Kidney epithelial cell (primary cell): ENCODE results near the gene HERC4. TPM values are rescaled to one million over a fixed set of nuclear protein-coding genes. Genes with fewer than 3 reads are reported as not detected.

Experiments
- DNase-seq: peaks from one replicate; pipeline ENCODE4 v3.0.0-alpha.2; 2010; ENCODE audit warnings: low read depth
- H3K27me3 ChIP-seq: 2 replicates; pipeline ENCODE4 v1.6.0; 2011; ENCODE audit warnings: low read length; ENCODE audit not compliant: control insufficient read depth, insufficient read depth
- H3K36me3 ChIP-seq: 2 replicates; pipeline ENCODE4 v1.5.1; 2011; ENCODE audit warnings: low read length; ENCODE audit not compliant: control insufficient read depth, insufficient read depth
- H3K4me3 ChIP-seq: 2 replicates; pipeline ENCODE4 v1.5.1; 2011; ENCODE audit warnings: low read depth, mild to moderate bottlenecking, control low read depth, low read length
- total RNA-seq: library from RNA; depleted of rRNA; stranded (reverse); fragments of >200 nt; gene quantifications from 2 replicates; pipeline ENCODE4 v1.2.3, GENCODE V29; 2015
- TF ChIP-seq, protein P1 (sequence below): IDR thresholded peaks from 2 replicates; pipeline ENCODE4 v1.5.1; 2011; ENCODE audit warnings: mild to moderate bottlenecking, moderate library complexity, low read length, control low read depth, inconsistent platforms; ENCODE audit not compliant: insufficient read depth, poor library complexity, severe bottlenecking

The HERC4 gene
- total RNA-seq, 1 donor from 2014 or later: 28.5 TPM

DNA sequence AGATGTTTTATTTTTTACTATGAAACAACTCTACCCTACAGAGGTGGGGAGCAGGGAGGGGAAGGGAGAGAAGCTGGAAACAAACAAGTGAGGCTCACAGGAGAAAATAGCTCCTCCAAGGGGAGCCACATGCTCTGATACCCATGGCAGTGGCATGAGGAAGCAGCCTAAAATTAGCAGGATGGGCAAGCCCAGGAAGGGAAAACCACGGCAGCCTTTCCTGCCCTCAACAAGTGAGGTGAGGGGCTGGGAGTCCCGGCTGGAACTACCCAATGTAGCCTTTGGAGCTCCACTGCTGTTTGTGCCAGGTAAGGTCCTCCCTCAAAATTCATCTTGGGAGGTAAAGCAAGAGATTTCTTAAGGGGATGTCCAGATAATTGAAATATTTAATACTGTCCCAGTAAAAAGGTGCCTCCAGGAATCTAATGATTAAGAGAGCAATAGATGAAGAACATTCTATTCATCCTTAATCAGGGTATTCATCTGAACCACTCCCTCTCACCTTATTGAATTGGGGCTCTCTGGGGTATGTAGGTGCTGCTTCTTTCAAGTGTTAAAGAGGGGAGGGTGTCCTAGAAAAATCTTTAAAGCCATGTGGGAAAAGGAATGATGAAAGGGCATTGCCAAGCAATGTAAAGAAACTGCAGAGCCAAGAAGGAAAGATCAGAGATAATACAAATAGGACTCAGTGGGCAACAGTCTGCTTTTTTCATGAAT, 12.8 kb upstream of the HERC4 start:
- TF ChIP-seq, protein P1, sequence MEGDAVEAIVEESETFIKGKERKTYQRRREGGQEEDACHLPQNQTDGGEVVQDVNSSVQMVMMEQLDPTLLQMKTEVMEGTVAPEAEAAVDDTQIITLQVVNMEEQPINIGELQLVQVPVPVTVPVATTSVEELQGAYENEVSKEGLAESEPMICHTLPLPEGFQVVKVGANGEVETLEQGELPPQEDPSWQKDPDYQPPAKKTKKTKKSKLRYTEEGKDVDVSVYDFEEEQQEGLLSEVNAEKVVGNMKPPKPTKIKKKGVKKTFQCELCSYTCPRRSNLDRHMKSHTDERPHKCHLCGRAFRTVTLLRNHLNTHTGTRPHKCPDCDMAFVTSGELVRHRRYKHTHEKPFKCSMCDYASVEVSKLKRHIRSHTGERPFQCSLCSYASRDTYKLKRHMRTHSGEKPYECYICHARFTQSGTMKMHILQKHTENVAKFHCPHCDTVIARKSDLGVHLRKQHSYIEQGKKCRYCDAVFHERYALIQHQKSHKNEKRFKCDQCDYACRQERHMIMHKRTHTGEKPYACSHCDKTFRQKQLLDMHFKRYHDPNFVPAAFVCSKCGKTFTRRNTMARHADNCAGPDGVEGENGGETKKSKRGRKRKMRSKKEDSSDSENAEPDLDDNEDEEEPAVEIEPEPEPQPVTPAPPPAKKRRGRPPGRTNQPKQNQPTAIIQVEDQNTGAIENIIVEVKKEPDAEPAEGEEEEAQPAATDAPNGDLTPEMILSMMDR: no peak
- DNase-seq: no peak
- Histone ChIP-seq H3K36me3 (no peaks in the 10 kb centered on the region), H3K4me3 (no peak overlapping the region), H3K27me3 (no peaks in the 10 kb centered on the region)

DNA sequence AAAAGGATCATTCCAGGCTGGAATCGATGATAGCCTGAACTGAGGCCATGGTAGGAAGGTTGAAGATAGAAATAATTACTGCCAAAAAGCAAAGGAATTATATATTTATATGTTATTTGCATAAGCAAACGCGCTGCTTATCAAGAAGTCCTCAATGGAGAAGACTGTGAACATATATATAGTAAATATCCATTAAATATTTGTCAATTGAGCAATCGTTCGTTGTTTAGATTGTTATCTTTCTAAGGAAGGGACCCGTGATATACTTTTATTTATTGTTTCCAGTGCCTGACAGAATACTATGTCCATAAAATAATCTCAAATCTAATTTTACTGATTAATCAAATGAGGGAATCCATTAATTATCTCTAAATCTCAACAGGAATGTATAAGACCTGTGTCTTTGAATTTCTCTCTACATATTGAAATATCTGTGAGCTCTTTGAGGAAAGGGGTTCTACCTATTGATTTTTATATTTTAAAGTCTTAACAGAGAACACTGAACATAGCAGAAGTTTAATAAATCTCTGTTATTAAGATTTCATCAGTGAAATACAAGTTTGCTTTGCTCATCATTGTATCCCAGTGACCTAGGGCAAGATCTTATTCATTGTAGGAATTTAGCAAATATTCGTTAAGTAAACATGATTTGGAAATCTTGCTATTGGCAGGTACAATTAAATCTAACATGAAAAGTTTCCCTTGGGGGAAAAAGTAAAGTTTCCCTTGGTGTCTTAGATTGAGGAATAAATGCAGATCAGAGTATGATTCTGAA, 12.0 kb upstream of the HERC4 start:
- Histone ChIP-seq H3K4me3 (no peak overlapping the region), H3K36me3 (no peaks in the 10 kb centered on the region), H3K27me3 (no peaks in the 10 kb centered on the region)
- no peak for DNase-seq
- TF ChIP-seq, protein P1: no peak

DNA sequence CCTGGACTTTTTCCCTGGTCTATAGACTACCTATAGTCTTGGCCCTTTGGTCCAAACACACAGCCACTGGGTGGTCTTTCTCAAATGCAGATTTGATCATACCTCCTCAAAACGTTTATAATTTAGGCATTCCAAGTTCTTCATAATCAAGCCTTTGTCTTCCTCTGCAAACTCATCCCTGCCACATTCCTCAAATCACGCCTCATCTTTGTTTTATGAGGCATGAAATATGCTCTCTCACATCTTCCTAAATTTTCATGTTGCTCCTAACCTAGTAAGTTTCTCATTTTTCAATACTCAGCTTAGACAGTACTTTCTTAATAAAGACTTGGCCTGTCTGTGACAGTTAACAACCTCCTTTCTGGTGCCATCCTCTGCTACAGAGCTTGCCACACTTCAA, 10.9 kb upstream of the HERC4 start:
- H3K36me3 ChIP-seq: no peaks in the 10 kb centered on the region
- H3K27me3 ChIP-seq: no peaks in the 10 kb centered on the region
- no peak overlapping the region for H3K4me3 ChIP-seq
- DNase-seq: no peak
- TF ChIP-seq, protein P1: no peak

DNA sequence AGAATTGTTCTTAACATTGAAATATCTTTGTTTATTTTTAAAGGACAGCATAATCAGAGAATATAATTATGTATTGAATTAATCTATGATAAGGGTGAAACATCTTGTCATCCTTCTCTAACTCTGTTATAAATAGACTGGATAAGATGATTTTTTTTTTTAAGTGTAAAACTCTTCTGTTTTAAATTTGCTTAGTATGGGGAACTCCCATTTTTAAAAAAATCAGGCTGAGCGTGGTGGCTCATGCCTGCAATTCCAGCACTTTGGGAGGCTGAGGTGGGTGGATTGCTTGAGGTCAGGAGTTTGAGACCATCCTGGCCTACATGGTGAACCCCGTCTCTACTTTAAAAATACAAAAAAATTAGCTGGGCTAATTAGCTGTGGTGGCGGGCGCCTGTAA, 9.4 kb upstream of the HERC4 start:
- no peak for DNase-seq
- Histone ChIP-seq H3K36me3 (no peaks in the 10 kb centered on the region), H3K4me3 (no peak overlapping the region), H3K27me3 (no peaks in the 10 kb centered on the region)
- TF ChIP-seq, protein P1: no peak

DNA sequence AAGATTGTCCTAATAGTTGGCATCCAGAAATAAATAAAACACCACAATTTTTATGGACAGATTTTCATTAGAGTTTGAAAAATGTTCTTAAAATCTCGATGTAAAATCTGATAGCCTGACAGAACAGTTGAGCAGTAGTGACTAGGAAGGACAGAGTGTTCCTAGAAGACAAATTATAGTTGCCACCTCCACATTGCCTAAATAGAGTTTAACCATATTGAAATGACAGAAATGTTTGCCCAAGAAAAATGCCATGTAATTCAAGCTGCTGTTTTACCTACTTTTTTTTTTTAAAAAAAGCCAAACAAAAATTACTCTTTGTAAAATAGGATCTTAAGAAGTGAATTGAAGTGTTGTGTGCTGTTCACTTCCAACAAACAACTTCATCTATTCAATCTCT, 8.9 kb upstream of the HERC4 start:
- H3K36me3 ChIP-seq: no peaks in the 10 kb centered on the region
- TF ChIP-seq, protein P1: no peak
- no peaks in the 10 kb centered on the region for H3K27me3 ChIP-seq
- H3K4me3 ChIP-seq: no peak overlapping the region
- no peak for DNase-seq

DNA sequence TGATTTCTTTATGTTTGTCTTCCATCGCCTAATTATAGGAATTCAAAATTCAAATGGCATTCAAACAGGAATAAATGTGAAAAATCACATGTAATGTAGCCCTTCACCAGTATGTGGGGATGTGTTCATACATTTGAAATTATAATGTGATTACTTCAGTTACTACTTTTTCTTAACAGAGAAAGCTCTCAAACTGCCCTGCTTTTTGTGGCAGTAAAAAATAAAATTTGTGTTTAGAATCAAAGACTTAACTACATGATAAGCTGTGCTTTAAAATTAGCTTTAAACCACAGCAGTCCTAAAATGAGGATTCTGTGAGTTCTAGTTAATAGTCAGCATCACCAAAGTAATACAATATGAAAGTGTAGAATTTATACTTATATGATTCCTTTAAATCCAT, 7.8 kb upstream of the HERC4 start:
- Histone ChIP-seq H3K27me3 (no peaks in the 10 kb centered on the region), H3K4me3 (no peak overlapping the region), H3K36me3 (no peaks in the 10 kb centered on the region)
- TF ChIP-seq, protein P1: peak; percentile 30
- DNase-seq: no peak
